Femur (tissue), 1 donor: ENCODE measurements around the gene RPS6KC1.
"Not testable (repeated sequence)": the region's sequence is repeated elsewhere in the genome, so short reads cannot be mapped to it uniquely, and the experiment has no call there.

Experiments used
- DNase-seq: peaks from one replicate; pipeline ENCODE4 v3.0.0-alpha.2; 2017

The RPS6KC1 gene

GRCh38 chr1:213163278-213163711 is 112.3 kb downstream of the RPS6KC1 start:
- DNase-seq, result no peak

- no peak for DNase-seq
Measured at GRCh38 chr1:213164561-213164960, 113.5 kb downstream of the RPS6KC1 start.

DNA sequence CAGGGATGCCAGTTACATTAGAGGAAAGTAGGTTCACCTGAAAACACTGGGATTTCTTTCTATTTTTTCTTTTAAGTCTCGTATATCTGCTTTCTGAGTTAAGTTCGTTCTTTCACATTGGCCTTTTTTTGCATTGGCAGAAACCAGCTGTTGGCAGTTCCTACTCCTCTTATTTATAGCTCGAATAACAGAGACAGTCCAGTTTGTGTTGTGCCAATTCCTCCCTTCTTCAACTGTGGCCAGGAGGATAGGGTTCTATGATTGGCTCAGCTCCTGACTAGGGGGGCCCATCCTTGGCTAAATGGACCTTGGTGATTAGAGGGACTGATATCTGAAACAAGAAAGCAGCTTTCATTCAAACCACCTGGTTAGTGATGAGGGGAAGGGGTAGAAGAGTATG is 115.8 kb downstream of the RPS6KC1 start:
- DNase-seq, result no peak

GRCh38 chr1:213171711-213172110 is 120.7 kb downstream of the RPS6KC1 start:
- DNase-seq, result no peak

- DNase-seq, result no peak
Measured at GRCh38 chr1:213176341-213176740, 125.3 kb downstream of the RPS6KC1 start.

DNA sequence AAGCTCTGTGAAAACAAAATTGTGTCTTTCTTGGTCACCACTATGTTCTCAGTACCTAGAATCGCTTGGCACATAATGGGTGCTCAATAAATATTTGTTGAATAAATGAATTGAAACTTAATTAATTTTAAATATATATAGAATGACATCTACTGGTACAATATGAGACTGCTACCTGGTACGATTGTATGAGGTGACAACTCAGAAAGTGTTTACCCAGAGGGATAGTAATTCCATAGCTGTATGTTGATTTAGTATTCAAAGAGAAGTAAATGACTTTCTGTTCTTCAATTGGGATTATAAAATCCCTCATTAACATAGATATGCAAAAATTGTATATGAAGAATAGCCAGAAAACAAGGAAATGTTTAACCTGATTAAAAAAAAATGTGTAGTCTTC is 128.7 kb downstream of the RPS6KC1 start:
- no peak for DNase-seq

GRCh38 chr1:213180833-213181232 is 129.8 kb downstream of the RPS6KC1 start:
- DNase-seq, result no peak

DNA sequence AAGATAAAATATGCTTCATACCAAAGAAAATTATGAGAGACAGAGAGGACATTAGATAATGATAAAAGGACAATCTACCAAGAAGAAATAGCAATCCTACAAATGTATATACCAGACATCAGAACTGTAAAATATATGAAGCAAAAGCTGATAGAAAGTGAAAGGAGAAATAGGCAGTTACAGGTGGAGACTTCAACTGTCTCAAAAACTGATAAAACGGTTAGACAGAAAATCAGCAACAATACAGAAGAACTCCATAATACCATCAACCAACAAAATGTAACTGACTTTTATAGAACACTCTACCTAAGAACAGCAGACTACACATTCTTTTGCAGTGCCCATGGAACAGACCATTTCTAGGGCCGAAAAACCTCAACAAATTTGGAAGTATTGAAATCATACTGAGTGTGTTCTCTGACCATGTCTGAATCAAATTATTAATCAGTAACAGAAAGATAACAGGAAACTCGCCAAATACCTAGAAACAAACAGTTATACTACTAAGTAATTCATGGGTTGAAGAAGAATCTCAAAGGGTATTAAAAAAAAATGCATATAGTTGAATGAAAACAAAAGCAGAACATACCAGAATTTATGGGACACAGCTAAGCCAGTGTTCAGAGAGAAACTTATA is 132.1 kb downstream of the RPS6KC1 start:
- no peak for DNase-seq

DNA sequence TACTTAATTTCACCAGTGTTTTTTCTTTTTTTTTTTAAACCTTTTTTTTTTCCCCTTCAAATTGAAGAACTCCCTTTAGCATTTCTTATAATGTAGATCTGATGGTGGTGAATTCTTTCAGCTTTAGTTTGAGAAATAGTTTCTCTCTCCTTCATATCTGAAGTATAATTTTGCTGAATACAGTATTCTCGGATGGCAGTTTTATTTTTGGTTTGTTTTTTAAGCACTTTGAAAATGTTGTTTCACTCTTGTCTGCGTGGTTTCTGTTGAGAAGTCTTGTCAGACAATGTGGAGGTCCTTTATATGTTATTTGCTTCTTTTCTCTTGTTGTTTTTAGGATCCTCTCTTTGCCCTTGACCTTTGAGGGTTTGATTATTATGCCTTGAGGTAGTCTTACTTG is 135.1 kb downstream of the RPS6KC1 start:
- DNase-seq, result no peak

DNA sequence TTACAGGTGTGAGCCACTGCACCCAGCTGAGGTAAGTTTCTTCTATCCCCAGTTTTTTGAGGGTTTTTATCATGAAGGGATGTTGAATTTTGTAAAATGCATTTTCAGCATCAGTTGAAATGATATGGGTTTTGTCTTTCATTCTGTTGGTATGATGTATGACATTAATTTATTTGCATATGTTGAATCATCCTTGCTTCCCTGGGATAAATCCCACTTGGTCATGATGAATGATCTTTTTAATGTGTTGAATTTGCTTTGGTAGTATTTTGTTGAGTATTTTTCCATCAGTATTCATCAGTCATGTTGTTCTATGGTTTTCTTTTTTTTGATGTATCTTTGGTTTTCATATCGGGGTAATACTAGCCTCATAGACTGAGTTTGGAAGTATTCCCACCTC is 141.0 kb downstream of the RPS6KC1 start:
- no peak for DNase-seq

DNA sequence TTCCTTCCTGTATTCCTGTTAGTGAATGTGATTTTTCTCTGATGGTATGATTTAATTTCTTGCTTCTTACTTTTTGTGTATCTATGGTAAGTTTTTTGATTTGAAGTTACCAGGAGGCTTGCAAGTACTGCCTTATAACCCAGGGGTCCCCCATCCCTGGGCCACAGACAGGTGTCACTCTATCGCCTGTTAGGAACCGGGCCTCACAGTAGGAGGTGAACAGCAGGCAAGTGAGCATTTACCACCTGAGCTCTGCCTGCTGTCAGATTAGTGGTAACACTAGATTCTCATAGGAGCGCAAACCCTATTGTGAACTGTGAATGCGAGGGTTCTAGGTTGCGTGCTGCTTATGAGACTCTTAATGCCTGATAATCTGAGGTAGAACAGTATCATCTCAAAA is 143.3 kb downstream of the RPS6KC1 start:
- no peak for DNase-seq

- no peak for DNase-seq
Measured at GRCh38 chr1:213194855-213195254, 143.8 kb downstream of the RPS6KC1 start.

DNA sequence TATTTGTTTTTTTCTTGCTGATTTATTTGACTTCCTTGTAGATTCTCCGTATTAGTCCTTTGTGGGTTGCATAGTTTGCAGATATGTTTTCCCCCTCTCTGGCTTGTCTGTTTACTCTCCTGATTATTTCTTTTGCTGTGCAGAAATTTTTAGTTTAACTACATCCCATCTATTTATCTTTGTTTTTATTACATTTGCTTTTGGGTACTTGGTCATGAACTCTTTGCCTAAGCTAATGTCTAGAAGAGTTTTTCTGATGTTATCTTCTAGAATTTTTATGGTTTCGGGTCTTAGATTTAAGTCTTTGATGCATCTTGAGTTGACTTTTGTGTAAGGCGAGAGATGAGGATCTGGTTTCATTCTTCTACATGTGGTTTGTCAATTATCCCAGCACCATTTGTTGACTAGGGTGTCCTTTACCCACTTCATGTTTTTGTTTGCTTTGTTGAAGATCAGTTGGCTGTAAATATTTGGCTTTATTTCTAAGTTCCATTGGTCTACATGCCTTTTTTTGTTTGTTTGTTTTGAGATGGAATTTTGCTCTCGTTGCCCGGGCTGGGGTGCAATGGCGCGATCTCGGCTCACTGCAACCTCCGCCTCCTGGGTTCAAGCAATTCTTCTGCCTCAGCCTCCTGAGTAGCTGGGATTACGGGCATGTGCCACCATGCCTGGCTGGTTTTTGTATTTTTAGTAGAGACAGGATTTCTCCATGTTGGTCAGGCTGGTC is 145.4 kb downstream of the RPS6KC1 start:
- DNase-seq, result not testable (repeated sequence)

- DNase-seq, result no peak
Measured at GRCh38 chr1:213200630-213201029, 149.6 kb downstream of the RPS6KC1 start.

DNA sequence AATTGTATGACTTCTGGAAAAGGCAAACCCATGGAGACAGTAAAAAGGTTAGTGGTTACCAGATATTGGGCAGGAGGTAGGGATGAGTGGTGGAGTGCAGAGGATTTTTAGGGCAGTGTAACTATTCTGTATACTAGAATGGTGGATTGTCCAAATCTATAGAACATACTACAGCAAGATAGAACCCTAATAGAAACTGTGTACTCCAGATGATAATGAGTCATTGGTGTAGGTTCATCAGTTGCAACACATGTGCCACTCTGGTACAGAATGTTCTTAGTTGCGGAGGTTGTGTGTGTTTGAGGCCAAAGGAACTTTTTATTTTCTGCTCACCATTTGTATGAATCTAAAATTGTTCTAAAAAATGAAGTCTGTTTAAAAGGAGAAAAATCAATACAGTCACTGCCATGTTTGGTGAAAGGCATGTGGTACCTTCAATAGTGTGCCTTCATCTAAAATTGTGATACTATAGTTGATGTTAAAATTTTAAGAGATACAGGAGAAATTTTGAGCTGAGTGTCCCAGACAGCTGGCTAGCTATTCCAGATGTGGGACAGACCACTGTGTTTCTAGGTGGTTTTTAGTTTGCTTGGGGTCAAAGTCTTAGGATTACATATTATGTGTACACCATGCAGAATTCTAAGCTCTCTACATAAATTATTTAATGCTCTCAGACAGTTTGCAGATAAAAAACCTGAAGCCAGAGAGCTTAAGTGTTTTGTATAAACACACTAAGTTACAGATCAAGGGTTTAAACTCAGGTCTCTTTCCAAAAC is 150.5 kb downstream of the RPS6KC1 start:
- DNase-seq, result no peak

DNA sequence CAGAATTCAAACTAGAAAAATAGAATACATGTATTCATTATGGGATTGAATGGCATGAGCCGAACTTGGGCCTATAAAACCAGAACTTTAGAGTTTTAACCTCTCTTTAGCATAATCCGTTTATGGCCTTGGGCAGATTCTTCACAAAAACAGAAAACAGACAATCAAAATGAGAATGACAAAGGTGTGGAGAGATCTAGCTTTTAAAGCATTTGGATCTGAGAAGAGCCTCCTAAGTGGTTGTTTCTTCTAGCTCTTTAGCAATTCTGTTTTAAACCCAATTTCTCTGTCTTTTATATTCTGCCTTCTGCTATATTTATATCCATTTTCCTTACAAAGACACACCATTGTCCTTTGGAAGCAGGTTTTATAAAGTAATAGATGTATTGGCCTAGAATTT is 160.2 kb downstream of the RPS6KC1 start:
- DNase-seq, result no peak

DNA sequence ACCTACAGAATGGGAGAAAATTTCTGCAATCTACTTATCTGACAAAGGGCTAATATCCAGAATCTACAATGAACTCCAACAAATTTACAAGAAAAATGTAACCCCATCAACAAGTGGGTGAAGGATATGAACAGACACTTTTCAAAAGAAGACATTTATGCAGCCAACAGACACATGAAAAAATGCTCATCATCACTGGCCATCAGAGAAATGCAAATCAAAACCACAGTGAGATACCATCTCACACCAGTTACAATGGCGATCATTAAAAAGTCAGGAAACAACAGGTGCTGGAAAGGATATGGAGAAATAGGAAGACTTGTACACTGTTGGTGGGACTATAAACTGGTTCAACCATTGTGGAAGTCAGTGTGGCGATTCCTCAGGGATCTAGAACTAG is 168.0 kb downstream of the RPS6KC1 start:
- DNase-seq, result not testable (repeated sequence)

GRCh38 chr1:213221209-213221608 is 170.2 kb downstream of the RPS6KC1 start:
- no peak for DNase-seq

DNA sequence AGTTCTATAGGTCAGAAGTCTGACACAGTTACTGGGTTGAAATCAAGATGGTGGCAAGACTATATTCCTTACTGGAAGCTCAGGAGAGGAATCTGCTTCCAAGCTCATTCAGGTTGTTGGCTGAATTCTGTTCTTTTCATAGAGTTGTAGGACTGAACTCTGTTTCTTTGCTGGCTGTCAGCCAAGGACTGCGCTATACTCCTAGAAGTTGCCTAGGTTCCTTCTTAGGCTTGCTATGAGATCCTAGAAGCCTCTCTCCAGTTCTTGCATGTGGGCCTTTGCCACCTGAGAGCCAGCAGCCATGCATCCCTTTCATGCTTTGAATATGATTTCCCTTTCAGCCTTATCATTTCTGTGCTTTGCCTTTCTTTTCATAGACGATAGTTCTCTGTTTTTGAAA is 176.4 kb downstream of the RPS6KC1 start:
- no peak for DNase-seq

GRCh38 chr1:213231795-213232231 is 180.8 kb downstream of the RPS6KC1 start:
- no peak for DNase-seq

DNA sequence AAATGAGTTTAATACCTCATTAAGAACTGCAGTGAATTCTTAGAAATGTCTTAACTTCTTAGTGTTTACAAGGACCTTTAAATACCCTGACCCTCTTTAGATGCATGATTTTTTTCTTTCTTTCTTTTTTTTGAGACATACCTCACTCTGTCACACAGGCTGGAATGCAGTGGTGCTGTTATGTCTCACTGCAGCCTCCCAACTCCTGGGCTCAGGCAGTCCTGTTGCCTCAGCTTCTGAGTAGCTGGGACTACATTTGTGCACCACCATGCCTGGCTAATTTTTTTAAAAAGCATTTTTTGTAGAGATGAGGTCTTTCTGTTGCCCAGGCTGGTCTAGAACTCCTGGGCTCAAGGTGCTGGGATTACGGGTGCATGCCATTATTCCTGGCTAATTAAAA is 191.8 kb downstream of the RPS6KC1 start:
- no peak for DNase-seq

GRCh38 chr1:213244664-213245091 is 193.6 kb downstream of the RPS6KC1 start:
- no peak for DNase-seq

DNA sequence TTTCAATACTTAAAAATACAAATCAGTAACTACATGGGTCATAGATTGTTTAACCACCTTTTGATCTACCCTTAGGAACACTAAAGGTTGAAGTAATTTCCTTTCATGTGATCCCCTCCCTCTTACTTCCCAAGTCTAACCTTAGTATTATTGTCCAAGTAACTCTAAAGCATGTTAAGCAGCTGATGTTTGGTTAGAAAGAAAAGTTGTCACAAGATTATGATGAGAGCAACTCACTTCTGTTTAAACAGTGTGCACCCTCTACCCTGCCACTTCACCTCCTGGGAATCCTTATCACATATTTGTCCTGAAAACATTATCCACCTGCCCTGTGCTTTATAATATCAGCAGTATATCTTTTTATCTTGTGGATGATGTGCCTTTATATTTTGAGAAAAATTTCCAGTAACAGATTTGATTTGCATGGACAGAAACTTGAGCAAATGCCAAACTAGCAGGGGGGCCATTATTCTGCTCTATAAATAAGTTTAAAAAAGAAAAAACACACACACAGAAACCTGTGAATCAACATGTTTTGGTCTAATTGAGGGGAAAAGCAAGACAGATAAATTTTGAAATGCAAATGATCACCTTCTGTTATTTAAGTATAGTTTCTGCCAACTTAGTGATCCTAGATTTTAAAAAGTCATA is 194.3 kb downstream of the RPS6KC1 start:
- no peak for DNase-seq
